ENCODE data around the gene DESI1. TPM values are rescaled to one million over a fixed set of nuclear protein-coding genes. Genes with fewer than 3 reads are reported as not detected.

Gene DESI1
- total RNA-seq, 4 donors from 2014 or later: 17.8 to 24.7 (median 20.8) TPM

- no peaks in the 10 kb centered on the region for H3K36me3 ChIP-seq
- WGBS, 2 donors: 64 to 66% methylated on average over 3 of the region's 3 CpGs
- no peak for TF ChIP-seq CTCF (IDR thresholded peaks at IDR 0.05)
- TF ChIP-seq POLR2A (IDR thresholded peaks at IDR 0.05): no peak
- intact Hi-C loops (cut with DNase I): no loop called here
- no peak overlapping the region for H3K4me3 ChIP-seq (replicated peaks in 1 of 3)
- no peaks in the 10 kb centered on the region for H3K9me3 ChIP-seq
- no peaks in the 10 kb centered on the region for H3K27me3 ChIP-seq
- H3K27ac ChIP-seq: no peak overlapping the region
- DNase-seq: no peak
- H3K4me1 ChIP-seq: no peaks in the 10 kb centered on the region
Observed at GRCh38 chr22:41570221-41570620, 50.6 kb downstream of the DESI1 start.

- intact Hi-C loops (cut with DNase I): no loop called here
- no peaks in the 10 kb centered on the region for H3K4me1 ChIP-seq
- TF ChIP-seq POLR2A (IDR thresholded peaks at IDR 0.05): no peak
- no peak for TF ChIP-seq CTCF (IDR thresholded peaks at IDR 0.05)
- no peaks in the 10 kb centered on the region for H3K36me3 ChIP-seq
- no peaks in the 10 kb centered on the region for H3K27me3 ChIP-seq
- H3K27ac ChIP-seq: no peak overlapping the region
- 82 to 85% methylated on average over 6 to 7 of the region's 7 CpGs for WGBS, 2 donors
- DNase-seq: no peak
- no peaks in the 10 kb centered on the region for H3K9me3 ChIP-seq
- no peak overlapping the region for H3K4me3 ChIP-seq (replicated peaks in 1 of 3)
Observed at GRCh38 chr22:41568811-41569210, 52.0 kb downstream of the DESI1 start.

GRCh38 chr22:41567512-41567768 is 53.4 kb downstream of the DESI1 start:
- 50 to 53% methylated on average over 3 of the region's 3 CpGs for WGBS, 2 donors
- Histone ChIP-seq H3K4me1 (no peaks in the 10 kb centered on the region), H3K36me3 (no peaks in the 10 kb centered on the region), H3K9me3 (no peaks in the 10 kb centered on the region), H3K27me3 (no peaks in the 10 kb centered on the region), H3K4me3 (replicated peaks in 1 of 3) (no peak overlapping the region), H3K27ac (no peak overlapping the region)
- TF ChIP-seq CTCF (IDR thresholded peaks at IDR 0.05) (no peak), POLR2A (IDR thresholded peaks at IDR 0.05) (no peak)
- intact Hi-C loops (cut with DNase I): no loop called here
- DNase-seq: no peak

GRCh38 chr22:41565403-41566054 is 55.3 kb downstream of the DESI1 start:
- Histone ChIP-seq H3K27me3 (no peaks in the 10 kb centered on the region), H3K27ac (no peak overlapping the region), H3K4me3 (replicated peaks in 1 of 3) (no peak overlapping the region), H3K4me1 (no peaks in the 10 kb centered on the region), H3K36me3 (no peaks in the 10 kb centered on the region), H3K9me3 (no peaks in the 10 kb centered on the region)
- no peak for TF ChIP-seq POLR2A (IDR thresholded peaks at IDR 0.05)
- no peak for TF ChIP-seq CTCF (IDR thresholded peaks at IDR 0.05)
- DNase-seq: no peak
- 69 to 92% methylated on average over 4 to 7 of the region's 8 CpGs for WGBS, 2 donors
- intact Hi-C loops (cut with DNase I): no loop called here

- 92% methylated on average over 8 of the region's 8 CpGs for WGBS, 2 donors
- TF ChIP-seq POLR2A (IDR thresholded peaks at IDR 0.05): no peak
- no peak for TF ChIP-seq CTCF (IDR thresholded peaks at IDR 0.05)
- no peak overlapping the region for H3K27ac ChIP-seq
- no peaks in the 10 kb centered on the region for H3K4me1 ChIP-seq
- no peak for DNase-seq
- no peaks in the 10 kb centered on the region for H3K27me3 ChIP-seq
- intact Hi-C loops (cut with DNase I): no loop called here
- H3K4me3 ChIP-seq (replicated peaks in 1 of 3): no peak overlapping the region
- no peaks in the 10 kb centered on the region for H3K9me3 ChIP-seq
- no peaks in the 10 kb centered on the region for H3K36me3 ChIP-seq
Observed at GRCh38 chr22:41564563-41564962, 56.3 kb downstream of the DESI1 start.

Measured in thyroid gland (tissue), 4 donors.